ENCODE results near the gene TRMT5. TPM values are rescaled to one million over a fixed set of nuclear protein-coding genes. Genes with fewer than 3 reads are reported as not detected.

The TRMT5 gene
- total RNA-seq, 1 donor from 2014 or later = 23.6 TPM

DNA sequence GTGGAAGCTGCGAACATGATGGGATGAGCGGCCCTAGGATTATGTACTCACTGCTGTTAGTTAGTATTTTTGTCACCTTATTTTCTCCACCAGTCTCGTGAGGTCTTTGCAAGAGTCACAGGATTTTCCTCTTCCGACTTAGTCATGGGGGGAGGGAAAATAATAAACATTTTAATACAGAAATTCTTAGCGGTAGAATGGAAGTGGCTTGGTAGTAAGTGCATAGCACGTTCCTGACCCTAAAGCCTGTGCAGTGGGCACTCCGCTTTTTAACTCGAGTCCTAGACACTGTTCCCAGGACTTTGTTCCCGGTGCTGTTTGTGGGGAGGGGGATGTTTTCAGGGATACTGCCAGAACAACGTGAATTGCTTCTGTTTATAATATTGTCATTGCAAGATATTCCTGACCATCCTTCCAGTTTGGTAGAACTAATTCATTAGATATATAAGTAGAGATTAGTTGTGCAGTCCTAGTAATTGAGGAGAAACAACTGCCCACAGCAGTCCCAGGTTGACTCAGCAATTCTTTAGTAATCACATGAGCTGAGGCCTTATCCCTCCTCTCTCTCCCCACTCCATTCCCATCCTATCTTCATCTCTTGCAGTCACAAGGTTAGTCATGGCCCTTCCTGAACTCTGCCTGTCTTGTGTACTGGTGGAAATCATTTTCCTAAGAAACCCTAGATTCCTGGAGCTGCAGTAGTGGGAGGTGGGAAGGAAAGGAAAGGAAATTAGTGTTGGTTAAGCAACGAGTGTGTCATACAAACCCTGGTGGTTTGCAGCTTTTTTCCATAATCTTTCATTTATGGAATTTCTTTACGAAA lies 965 bp upstream of the TRMT5 start:
- TF ChIP-seq, protein P1, sequence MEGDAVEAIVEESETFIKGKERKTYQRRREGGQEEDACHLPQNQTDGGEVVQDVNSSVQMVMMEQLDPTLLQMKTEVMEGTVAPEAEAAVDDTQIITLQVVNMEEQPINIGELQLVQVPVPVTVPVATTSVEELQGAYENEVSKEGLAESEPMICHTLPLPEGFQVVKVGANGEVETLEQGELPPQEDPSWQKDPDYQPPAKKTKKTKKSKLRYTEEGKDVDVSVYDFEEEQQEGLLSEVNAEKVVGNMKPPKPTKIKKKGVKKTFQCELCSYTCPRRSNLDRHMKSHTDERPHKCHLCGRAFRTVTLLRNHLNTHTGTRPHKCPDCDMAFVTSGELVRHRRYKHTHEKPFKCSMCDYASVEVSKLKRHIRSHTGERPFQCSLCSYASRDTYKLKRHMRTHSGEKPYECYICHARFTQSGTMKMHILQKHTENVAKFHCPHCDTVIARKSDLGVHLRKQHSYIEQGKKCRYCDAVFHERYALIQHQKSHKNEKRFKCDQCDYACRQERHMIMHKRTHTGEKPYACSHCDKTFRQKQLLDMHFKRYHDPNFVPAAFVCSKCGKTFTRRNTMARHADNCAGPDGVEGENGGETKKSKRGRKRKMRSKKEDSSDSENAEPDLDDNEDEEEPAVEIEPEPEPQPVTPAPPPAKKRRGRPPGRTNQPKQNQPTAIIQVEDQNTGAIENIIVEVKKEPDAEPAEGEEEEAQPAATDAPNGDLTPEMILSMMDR (conservative IDR thresholded peaks at IDR 0.05) = no peak
- no peaks in the 10 kb centered on the region for H3K36me3 Mint-ChIP-seq (ENCODE audit: low read depth)
- no peak overlapping the region for H3K4me3 Mint-ChIP-seq
- peaks cover 15% of the 10 kb centered on the region for H3K4me1 Mint-ChIP-seq
- H3K27me3 Mint-ChIP-seq (ENCODE audit: low read depth) = no peaks in the 10 kb centered on the region
- no peak overlapping the region for H3K27ac Mint-ChIP-seq (ENCODE audit: unreplicated experiment)
- H3K9me3 Mint-ChIP-seq = no peaks in the 10 kb centered on the region
- no peak for DNase-seq (ENCODE audit: low read depth, low spot score)

DNA sequence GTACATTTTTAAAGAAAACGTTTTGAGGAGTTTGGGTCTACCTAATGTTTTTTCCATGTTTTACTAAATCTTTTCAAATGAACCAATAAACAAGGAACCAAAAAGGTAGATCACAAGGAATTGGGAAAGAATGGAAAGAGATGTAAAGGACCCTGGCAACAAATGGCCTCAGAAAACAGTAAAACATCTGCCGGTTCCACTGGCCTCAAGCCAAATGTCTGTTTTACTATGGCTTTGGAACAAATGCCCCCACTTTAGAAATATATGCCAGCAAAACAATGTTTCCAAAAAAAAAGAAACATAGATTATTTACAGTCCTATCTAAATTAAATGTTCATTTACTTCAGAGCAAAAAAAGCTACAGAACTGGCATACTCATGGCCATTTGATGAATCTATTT lies 3.0 kb downstream of the TRMT5 start:
- H3K27ac Mint-ChIP-seq (ENCODE audit: unreplicated experiment) = no peak overlapping the region
- H3K4me1 Mint-ChIP-seq = peaks cover 25% of the 10 kb centered on the region
- no peak for DNase-seq (ENCODE audit: low read depth, low spot score)
- no peak overlapping the region for H3K4me3 Mint-ChIP-seq
- H3K27me3 Mint-ChIP-seq (ENCODE audit: low read depth) = no peaks in the 10 kb centered on the region
- peaks cover 7% of the 10 kb centered on the region for H3K36me3 Mint-ChIP-seq (ENCODE audit: low read depth)
- TF ChIP-seq, protein P1 (conservative IDR thresholded peaks at IDR 0.05) = no peak
- no peaks in the 10 kb centered on the region for H3K9me3 Mint-ChIP-seq

DNA sequence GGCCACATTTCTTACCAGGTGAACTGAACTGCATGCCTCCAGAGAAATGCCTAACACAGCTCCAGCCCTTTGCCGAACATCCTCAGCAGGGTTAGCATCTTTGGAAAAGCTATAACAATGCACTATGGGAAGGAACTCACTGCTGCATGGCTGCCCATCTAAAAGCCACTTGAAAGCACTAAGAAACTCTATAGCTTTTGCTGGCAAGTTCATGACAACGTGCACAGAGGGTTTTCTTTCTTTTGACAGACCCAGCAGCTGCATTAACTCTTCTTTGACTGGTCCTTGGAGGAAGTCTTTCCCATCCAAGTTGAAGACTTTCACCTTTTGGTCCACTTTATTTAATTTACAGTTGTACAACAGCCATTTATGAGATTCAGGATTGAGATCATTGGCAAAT lies 5.3 kb downstream of the TRMT5 start:
- TF ChIP-seq, protein P1 (conservative IDR thresholded peaks at IDR 0.05) = no peak
- Mint-ChIP-seq H3K27me3 (ENCODE audit: low read depth) (no peaks in the 10 kb centered on the region), H3K4me1 (peaks cover 25% of the 10 kb centered on the region), H3K27ac (ENCODE audit: unreplicated experiment) (no peak overlapping the region), H3K36me3 (ENCODE audit: low read depth) (peaks cover 11% of the 10 kb centered on the region), H3K4me3 (no peak overlapping the region), H3K9me3 (no peaks in the 10 kb centered on the region)
- DNase-seq (ENCODE audit: low read depth, low spot score) = no peak

DNA sequence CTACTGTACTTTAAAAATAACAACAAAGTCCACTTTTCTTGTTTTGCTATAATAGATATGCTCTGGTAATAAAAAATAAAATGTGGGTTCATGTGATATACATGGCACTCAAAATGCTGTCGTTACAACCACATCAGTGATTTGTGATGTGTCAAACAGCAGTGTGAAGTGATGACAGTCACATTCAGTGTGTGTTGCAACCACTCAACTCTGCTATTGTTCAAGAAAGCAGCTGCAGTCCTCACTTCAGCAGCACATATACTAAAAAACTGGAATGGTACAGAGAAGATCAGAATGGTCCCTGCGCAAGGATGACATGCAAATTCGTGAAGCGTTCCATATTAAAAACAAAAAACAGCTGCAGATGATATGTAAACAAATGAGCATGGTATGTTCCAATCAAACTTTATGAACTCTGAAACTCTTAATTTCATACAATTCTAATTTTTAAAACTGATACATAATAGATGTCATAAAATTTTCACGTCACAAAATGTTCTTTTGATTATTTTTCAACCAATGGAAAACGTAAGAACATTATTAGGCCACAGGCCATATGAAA lies 6.7 kb downstream of the TRMT5 start:
- H3K4me3 Mint-ChIP-seq = no peak overlapping the region
- TF ChIP-seq, protein P1 (conservative IDR thresholded peaks at IDR 0.05) = no peak
- no peak overlapping the region for H3K27ac Mint-ChIP-seq (ENCODE audit: unreplicated experiment)
- H3K9me3 Mint-ChIP-seq = no peaks in the 10 kb centered on the region
- peaks cover 20% of the 10 kb centered on the region for H3K4me1 Mint-ChIP-seq
- peaks cover 11% of the 10 kb centered on the region for H3K36me3 Mint-ChIP-seq (ENCODE audit: low read depth)
- no peaks in the 10 kb centered on the region for H3K27me3 Mint-ChIP-seq (ENCODE audit: low read depth)
- DNase-seq (ENCODE audit: low read depth, low spot score) = no peak

DNA sequence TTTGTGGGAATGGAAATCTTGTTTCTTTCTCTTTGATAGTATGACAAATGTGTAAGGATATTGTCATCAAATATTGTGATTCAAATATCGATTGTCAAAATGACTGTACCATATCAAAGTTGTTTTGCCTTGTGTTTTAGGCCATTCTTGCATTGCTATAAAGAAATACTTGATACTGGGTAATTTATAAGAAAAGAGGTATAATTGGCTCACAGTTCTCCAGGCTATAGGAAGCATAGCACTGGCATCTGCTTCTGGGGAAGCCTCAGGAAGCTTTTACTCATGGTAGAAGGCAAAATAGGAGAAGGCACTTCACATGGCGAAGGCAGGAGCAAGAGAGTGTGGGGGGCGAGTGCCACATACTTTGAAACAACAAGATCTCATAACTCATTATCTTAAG lies 7.8 kb downstream of the TRMT5 start:
- peaks cover 14% of the 10 kb centered on the region for H3K4me1 Mint-ChIP-seq
- H3K27ac Mint-ChIP-seq (ENCODE audit: unreplicated experiment) = no peak overlapping the region
- peaks cover 11% of the 10 kb centered on the region for H3K36me3 Mint-ChIP-seq (ENCODE audit: low read depth)
- H3K4me3 Mint-ChIP-seq = no peak overlapping the region
- no peak for DNase-seq (ENCODE audit: low read depth, low spot score)
- H3K9me3 Mint-ChIP-seq = no peaks in the 10 kb centered on the region
- TF ChIP-seq, protein P1 (conservative IDR thresholded peaks at IDR 0.05) = no peak
- H3K27me3 Mint-ChIP-seq (ENCODE audit: low read depth) = no peaks in the 10 kb centered on the region

Measured in neural crest cell (in vitro differentiated cells).